GM18499 (cell line): ENCODE data around the gene PNKD.
"Not testable (repeated sequence)": the region's sequence is repeated elsewhere in the genome, so short reads cannot be mapped to it uniquely, and the experiment has no call there.

Source experiments
- ATAC-seq: cut with Tn5 transposase; IDR thresholded peaks from one replicate; pipeline ENCODE4 v1.9.1; 2021; ENCODE audit warnings: moderate number of reproducible peaks; ENCODE audit not compliant: insufficient read depth, unreplicated experiment

PNKD gene

GRCh38 chr2:218290316-218291261, 20.3 kb downstream of the PNKD start:
- ATAC-seq, result peak; percentile 28

- no peak for ATAC-seq
Measured at GRCh38 chr2:218291318-218292047, 21.2 kb downstream of the PNKD start.

- ATAC-seq, result no peak
Measured at GRCh38 chr2:218292048-218293014, 22.0 kb downstream of the PNKD start, which contains the start of gene TMBIM1. TSS of gene TMBIM1 (minus strand) at chr2:218292503. CDS start at chr2:218282141, 10,362 bp downstream.

GRCh38 chr2:218293715-218294429, 23.6 kb downstream of the PNKD start:
- no peak for ATAC-seq

- ATAC-seq, result no peak
Measured at GRCh38 chr2:218294430-218295022, 24.2 kb downstream of the PNKD start.

- ATAC-seq, result no peak
Measured at GRCh38 chr2:218295029-218295428, 24.7 kb downstream of the PNKD start.

GRCh38 chr2:218296200-218296599, 25.9 kb downstream of the PNKD start:
- no peak for ATAC-seq

GRCh38 chr2:218296847-218297246, 26.5 kb downstream of the PNKD start:
- no peak for ATAC-seq

GRCh38 chr2:218298314-218298875, 28.1 kb downstream of the PNKD start:
- ATAC-seq, result no peak

- ATAC-seq, result no peak
Measured at GRCh38 chr2:218300141-218300540, 29.8 kb downstream of the PNKD start.

- ATAC-seq, result no peak
Measured at GRCh38 chr2:218301176-218301819, 31.0 kb downstream of the PNKD start.

- ATAC-seq, result no peak
Measured at GRCh38 chr2:218305383-218305782, 35.1 kb downstream of the PNKD start.

- no peak for ATAC-seq
Measured at GRCh38 chr2:218306184-218306920, 36.0 kb downstream of the PNKD start.

- no peak for ATAC-seq
Measured at GRCh38 chr2:218307415-218308090, 37.2 kb downstream of the PNKD start.

GRCh38 chr2:218310853-218311540, 40.7 kb downstream of the PNKD start:
- no peak for ATAC-seq

- ATAC-seq, result not testable (repeated sequence)
Measured at GRCh38 chr2:218311541-218312266, 41.4 kb downstream of the PNKD start.
